ENCODE results near the gene TXNRD3.
A peak's percentile ranks its signal among the peaks of the same experiment; 100 is the strongest.
"Not testable (repeated sequence)": the region's sequence is repeated elsewhere in the genome, so short reads cannot be mapped to it uniquely, and the experiment has no call there.

The TXNRD3 gene

GRCh38 chr3:126646674-126647073 lies 8.2 kb downstream of the TXNRD3 start:
- no peak for DNase-seq (ENCODE audit: low read depth, low spot score)

GRCh38 chr3:126644615-126645014 lies 10.3 kb downstream of the TXNRD3 start:
- DNase-seq (ENCODE audit: low read depth, low spot score) = no peak

GRCh38 chr3:126638790-126639189 lies 16.1 kb downstream of the TXNRD3 start:
- DNase-seq (ENCODE audit: low read depth, low spot score) = no peak

GRCh38 chr3:126636436-126636835 lies 18.5 kb downstream of the TXNRD3 start:
- DNase-seq (ENCODE audit: low read depth, low spot score) = no peak

GRCh38 chr3:126634803-126635202 lies 20.1 kb downstream of the TXNRD3 start:
- DNase-seq (ENCODE audit: low read depth, low spot score) = no peak

GRCh38 chr3:126630020-126630419 lies 24.9 kb downstream of the TXNRD3 start:
- no peak for DNase-seq (ENCODE audit: low read depth, low spot score)

GRCh38 chr3:126625735-126626134 lies 29.2 kb downstream of the TXNRD3 start:
- DNase-seq (ENCODE audit: low read depth, low spot score) = not testable (repeated sequence)

- no peak for DNase-seq (ENCODE audit: low read depth, low spot score)
These were observed 32.2 kb downstream of the TXNRD3 start for GRCh38 chr3:126622694-126623093.

GRCh38 chr3:126621627-126622345 lies 33.1 kb downstream of the TXNRD3 start:
- DNase-seq (ENCODE audit: low read depth, low spot score) = peak; percentile 29

GRCh38 chr3:126621171-126621570 lies 33.8 kb downstream of the TXNRD3 start:
- peak; percentile 53 for DNase-seq (ENCODE audit: low read depth, low spot score)

GRCh38 chr3:126620738-126621137 lies 34.2 kb downstream of the TXNRD3 start:
- DNase-seq (ENCODE audit: low read depth, low spot score) = peak; percentile 9

GRCh38 chr3:126618760-126619159 lies 36.2 kb downstream of the TXNRD3 start:
- no peak for DNase-seq (ENCODE audit: low read depth, low spot score)

- peak; percentile 23 for DNase-seq (ENCODE audit: low read depth, low spot score)
These were observed 36.9 kb downstream of the TXNRD3 start for GRCh38 chr3:126618021-126618420.

GRCh38 chr3:126617571-126617970 lies 37.4 kb downstream of the TXNRD3 start:
- no peak for DNase-seq (ENCODE audit: low read depth, low spot score)

- DNase-seq (ENCODE audit: low read depth, low spot score) = no peak
These were observed 38.0 kb downstream of the TXNRD3 start for GRCh38 chr3:126616931-126617330.

- no peak for DNase-seq (ENCODE audit: low read depth, low spot score)
These were observed 41.3 kb downstream of the TXNRD3 start for GRCh38 chr3:126613479-126614188.

GRCh38 chr3:126612479-126613205 lies 42.3 kb downstream of the TXNRD3 start:
- DNase-seq (ENCODE audit: low read depth, low spot score) = no peak

GRCh38 chr3:126609909-126610308 lies 45.0 kb downstream of the TXNRD3 start:
- DNase-seq (ENCODE audit: low read depth, low spot score) = no peak

- peak; percentile 61 for DNase-seq (ENCODE audit: low read depth, low spot score)
These were observed 47.6 kb downstream of the TXNRD3 start for GRCh38 chr3:126607214-126607908.

GRCh38 chr3:126606001-126606400 lies 48.9 kb downstream of the TXNRD3 start:
- DNase-seq (ENCODE audit: low read depth, low spot score) = no peak

GRCh38 chr3:126604691-126605090 lies 50.2 kb downstream of the TXNRD3 start:
- DNase-seq (ENCODE audit: low read depth, low spot score) = no peak

- no peak for DNase-seq (ENCODE audit: low read depth, low spot score)
These were observed 55.8 kb downstream of the TXNRD3 start for GRCh38 chr3:126599101-126599500.
